Activated CD8-positive, alpha-beta T cell treated with anti-CD3 and anti-CD28 coated beads, Interleukin-2, amount 10 ng/mL, durations not matched to agents 7 days and 5 days (primary cell): ENCODE measurements around the gene GOLGA6A. TPM values are rescaled to one million over a fixed set of nuclear protein-coding genes. Genes with fewer than 3 reads are reported as not detected.
"Not testable (repeated sequence)": the region's sequence is repeated elsewhere in the genome, so short reads cannot be mapped to it uniquely, and the experiment has no call there.

Experiments used
- ATAC-seq: fragments of 150-1000 bp; cut with Tn5 transposase; one replicate; pipeline ENCODE4 v1.10.0; 2021; ENCODE audit warnings: moderate library complexity
- CTCF ChIA-PET: fragments of 350-600 bp; sonication (Branson Sonifier 250); formaldehyde crosslinking; loops from one replicate; lab custom pipeline; 2021; ENCODE audit warnings: antibody characterized with exemption; lab: Charles Lee
- POLR2A ChIA-PET: fragments of 350-600 bp; sonication (Branson Sonifier 250); formaldehyde crosslinking; loops from one replicate; lab custom pipeline; 2021; ENCODE audit warnings: antibody characterized with exemption; lab: Charles Lee
- DNase-seq: peaks from one replicate; pipeline ENCODE4 v3.0.0-alpha.2; 2020
- H3K27ac Mint-ChIP-seq: one replicate; pipeline ENCODE4 v1.8.0; 2021; ENCODE audit warnings: mild to moderate bottlenecking, mixed read lengths
- H3K27me3 Mint-ChIP-seq: one replicate; pipeline ENCODE4 v1.8.0; 2021; ENCODE audit warnings: low read depth, mixed read lengths
- H3K36me3 Mint-ChIP-seq: one replicate; pipeline ENCODE4 v1.8.0; 2021; ENCODE audit warnings: low read depth, mixed read lengths
- H3K4me1 Mint-ChIP-seq: one replicate; pipeline ENCODE4 v1.8.0; 2021; ENCODE audit warnings: low read depth, mixed read lengths
- H3K4me3 Mint-ChIP-seq: one replicate; pipeline ENCODE4 v1.8.0; 2021; ENCODE audit warnings: mild to moderate bottlenecking, mixed read lengths
- H3K9me3 Mint-ChIP-seq: one replicate; pipeline ENCODE4 v1.8.0; 2022; ENCODE audit warnings: mixed read lengths; ENCODE audit not compliant: insufficient read depth
- total RNA-seq, 2 experiments: library from RNA; stranded (reverse); gene quantifications; one replicate each; pipeline ENCODE4 v1.2.3, GENCODE V29; 2021

Gene GOLGA6A
- total RNA-seq, 2 experiments from 2014 or later = not detected

GRCh38 chr15:74096753-74097474, 14.6 kb upstream of the GOLGA6A start:
- POLR2A ChIA-PET, H3K36me3 Mint-ChIP-seq, ATAC-seq, H3K27me3 Mint-ChIP-seq, H3K27ac Mint-ChIP-seq, DNase-seq, H3K9me3 Mint-ChIP-seq, CTCF ChIA-PET, H3K4me1 Mint-ChIP-seq, H3K4me3 Mint-ChIP-seq: not testable (repeated sequence)

GRCh38 chr15:74095610-74096009, 13.3 kb upstream of the GOLGA6A start:
- H3K27ac Mint-ChIP-seq, CTCF ChIA-PET, H3K36me3 Mint-ChIP-seq, H3K27me3 Mint-ChIP-seq, POLR2A ChIA-PET, H3K4me3 Mint-ChIP-seq, DNase-seq, H3K4me1 Mint-ChIP-seq, H3K9me3 Mint-ChIP-seq, ATAC-seq: not testable (repeated sequence)

- H3K4me3 Mint-ChIP-seq, CTCF ChIA-PET, POLR2A ChIA-PET, ATAC-seq, H3K27ac Mint-ChIP-seq, DNase-seq, H3K4me1 Mint-ChIP-seq, H3K9me3 Mint-ChIP-seq, H3K36me3 Mint-ChIP-seq, H3K27me3 Mint-ChIP-seq: not testable (repeated sequence)
These were observed 12.2 kb upstream of the GOLGA6A start for GRCh38 chr15:74094567-74094966.

- H3K27me3 Mint-ChIP-seq, H3K9me3 Mint-ChIP-seq, H3K4me1 Mint-ChIP-seq, H3K4me3 Mint-ChIP-seq, H3K36me3 Mint-ChIP-seq, POLR2A ChIA-PET, DNase-seq, CTCF ChIA-PET, H3K27ac Mint-ChIP-seq, ATAC-seq: not testable (repeated sequence)
These were observed 6.6 kb downstream of the GOLGA6A start for GRCh38 chr15:74075781-74076180.

- H3K4me3 Mint-ChIP-seq, H3K36me3 Mint-ChIP-seq, H3K27ac Mint-ChIP-seq, H3K27me3 Mint-ChIP-seq, CTCF ChIA-PET, H3K4me1 Mint-ChIP-seq, H3K9me3 Mint-ChIP-seq, ATAC-seq, POLR2A ChIA-PET: not testable (repeated sequence)
- DNase-seq = peak; percentile 62
These were observed 9.6 kb downstream of the GOLGA6A start for GRCh38 chr15:74072614-74073337.

- peak; percentile 10 for DNase-seq
- H3K36me3 Mint-ChIP-seq, H3K27ac Mint-ChIP-seq, H3K27me3 Mint-ChIP-seq, CTCF ChIA-PET, ATAC-seq, H3K4me3 Mint-ChIP-seq, POLR2A ChIA-PET, H3K9me3 Mint-ChIP-seq, H3K4me1 Mint-ChIP-seq: not testable (repeated sequence)
These were observed 10.2 kb downstream of the GOLGA6A start for GRCh38 chr15:74072132-74072531.

GRCh38 chr15:74071645-74072044, 10.7 kb downstream of the GOLGA6A start:
- H3K9me3 Mint-ChIP-seq, POLR2A ChIA-PET, CTCF ChIA-PET, H3K4me1 Mint-ChIP-seq, H3K27ac Mint-ChIP-seq, H3K36me3 Mint-ChIP-seq, ATAC-seq, H3K27me3 Mint-ChIP-seq, H3K4me3 Mint-ChIP-seq: not testable (repeated sequence)
- DNase-seq = peak; percentile 11

GRCh38 chr15:74065684-74066411, 16.5 kb downstream of the GOLGA6A start:
- peak; percentile 59 for DNase-seq

GRCh38 chr15:74064822-74065221, 17.5 kb downstream of the GOLGA6A start:
- H3K9me3 Mint-ChIP-seq, H3K27ac Mint-ChIP-seq, POLR2A ChIA-PET, H3K4me3 Mint-ChIP-seq, H3K36me3 Mint-ChIP-seq, H3K27me3 Mint-ChIP-seq, ATAC-seq, DNase-seq: not testable (repeated sequence)
- CTCF ChIA-PET = interaction anchor here (1.9 kb wide), 1 partner anchor 9 kb away, joined by 5 read pairs; no protein-coding TSS in a partner anchor
- peaks cover 14% of the 10 kb centered on the region for H3K4me1 Mint-ChIP-seq

More at GRCh38 chr15:74065684-74066411, 16.5 kb downstream of the GOLGA6A start:
- peak; percentile 97 for ATAC-seq
- POLR2A ChIA-PET, H3K27me3 Mint-ChIP-seq, H3K27ac Mint-ChIP-seq, H3K36me3 Mint-ChIP-seq, H3K9me3 Mint-ChIP-seq, H3K4me3 Mint-ChIP-seq, H3K4me1 Mint-ChIP-seq: not testable (repeated sequence)
- CTCF ChIA-PET = interaction anchor here (0.6 to 1.9 kb wide), 2 partner anchors 10 to 91 kb away, joined by 3 to 5 read pairs; no protein-coding TSS in a partner anchor

GRCh38 chr15:74064183-74064582, 18.2 kb downstream of the GOLGA6A start:
- H3K4me1 Mint-ChIP-seq = peaks cover 21% of the 10 kb centered on the region
- H3K27me3 Mint-ChIP-seq, H3K4me3 Mint-ChIP-seq, POLR2A ChIA-PET, H3K27ac Mint-ChIP-seq, ATAC-seq, H3K36me3 Mint-ChIP-seq, H3K9me3 Mint-ChIP-seq, DNase-seq: not testable (repeated sequence)
- CTCF ChIA-PET = interaction anchor here (1.9 kb wide), 1 partner anchor 9 kb away, joined by 5 read pairs; no protein-coding TSS in a partner anchor

GRCh38 chr15:74063425-74064146, 18.8 kb downstream of the GOLGA6A start:
- H3K36me3 Mint-ChIP-seq, POLR2A ChIA-PET, H3K9me3 Mint-ChIP-seq, H3K4me3 Mint-ChIP-seq, H3K27ac Mint-ChIP-seq, H3K27me3 Mint-ChIP-seq, DNase-seq, ATAC-seq: not testable (repeated sequence)
- CTCF ChIA-PET = interaction anchor here (1.9 kb wide), 1 partner anchor 8 kb away, joined by 5 read pairs; no protein-coding TSS in a partner anchor
- peaks cover 26% of the 10 kb centered on the region for H3K4me1 Mint-ChIP-seq
